ENCODE measurements around the gene RUNX2. TPM values are rescaled to one million over a fixed set of nuclear protein-coding genes. Genes with fewer than 3 reads are reported as not detected.

RUNX2 gene
- total and polyA plus RNA-seq, 10 of the 15 experiments (the other 5 are each of a cell fraction or from before 2014, with no cell fraction given), result 0.01 to 0.77 (median 0.15) TPM; not detected in 3

DNA sequence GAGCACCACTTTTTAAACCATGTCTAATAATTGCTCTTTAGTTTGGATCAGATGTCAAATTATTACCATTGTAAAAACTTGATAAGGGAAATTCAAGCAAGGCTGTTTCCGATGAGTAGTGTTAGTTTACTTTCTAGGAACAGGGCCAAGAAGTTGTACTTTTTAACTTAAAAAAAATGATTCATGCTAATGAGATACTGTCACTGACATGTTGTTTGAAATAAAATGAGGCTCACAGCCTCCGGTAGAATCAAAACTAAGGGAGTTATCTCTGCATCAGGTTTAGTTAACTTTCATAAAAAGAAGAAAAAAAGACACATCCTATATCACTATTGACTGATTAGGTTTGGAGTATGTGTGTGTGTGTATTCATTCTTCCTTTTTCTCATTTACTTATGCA lies 104.8 kb downstream of the RUNX2 start:
- H4K20me1 ChIP-seq (ENCODE audit: control insufficient read depth, insufficient read depth), result no peaks in the 10 kb centered on the region
- FAIRE-seq (no peak), ATAC-seq (no peak), DNase-seq (ENCODE audit: low read depth, low spot score) (no peak)
- no peaks in the 10 kb centered on the region for H3K79me2 ChIP-seq (ENCODE audit: control insufficient read depth, insufficient read depth, low read length)
- H3K27me3 ChIP-seq (replicated peaks in 1 of 2; ENCODE audit: control insufficient read depth in 2 of 2, insufficient read depth in 2 of 2, low read length in 1 of 2), result peaks cover 0 to 5% of the 10 kb centered on the region in 2 experiments; a peak in 2 of 4 replicates
- ChIA-PET RAD21 (ENCODE audit: unreplicated experiment) (no interaction called here), SMC1A (ENCODE audit: uncharacterized antibody, unreplicated experiment) (no interaction called here), CTCF (no interaction called here), POLR2A (no interaction called here)
- H3K4me3 ChIP-seq, result no peak overlapping the region
- TF ChIP-seq SREBF2 (IDR thresholded peaks at IDR 0.05; ENCODE audit: low read length), result no peak
- no peak for TF ChIP-seq TCF7 (IDR thresholded peaks at IDR 0.05; ENCODE audit: borderline replicate concordance)
- no peak for TF ChIP-seq MTA2 (IDR thresholded peaks at IDR 0.05; ENCODE audit: low read depth)
- no peak for TF ChIP-seq NR2C1 (IDR thresholded peaks at IDR 0.05)
- TF ChIP-seq RCOR1 (conservative IDR thresholded peaks at IDR 0.05; ENCODE audit: low read depth, low read length), result no peak
- no peak for TF ChIP-seq IKZF1 (conservative IDR thresholded peaks at IDR 0.05)
- TF ChIP-seq SMC3 (IDR thresholded peaks at IDR 0.05; ENCODE audit: borderline replicate concordance, low read length), result no peak
- no peak for TF ChIP-seq KDM1A (IDR thresholded peaks at IDR 0.05; ENCODE audit: borderline replicate concordance)
- TF ChIP-seq ASH2L (IDR thresholded peaks at IDR 0.05; ENCODE audit: borderline replicate concordance, low read depth), result no peak
- TF ChIP-seq MYB (IDR thresholded peaks at IDR 0.05; ENCODE audit: borderline replicate concordance, low read depth, low read length), result no peak
- TF ChIP-seq BACH1 (IDR thresholded peaks at IDR 0.05; ENCODE audit: borderline replicate concordance), result no peak
- TF ChIP-seq TCF12 (IDR thresholded peaks at IDR 0.05; ENCODE audit: low read depth, low read length), result no peak
- TF ChIP-seq TBL1XR1 (IDR thresholded peaks at IDR 0.05; ENCODE audit: low read depth, low read length), result no peak
- no peak for TF ChIP-seq PAX5 (IDR thresholded peaks at IDR 0.05; ENCODE audit: borderline replicate concordance, low read depth, low read length)
- no TSS peak for BruUV-seq (replicated peaks)
- WGBS (ENCODE audit: insufficient coverage, insufficient replicate concordance, low lambda C conversion rate, missing lambda C conversion rate), result 77% methylated on average over 2 of the region's 2 CpGs
- H3K27ac ChIP-seq (ENCODE audit: control insufficient read depth, insufficient read depth), result no peak overlapping the region
- no peaks in the 10 kb centered on the region for H3K36me3 ChIP-seq (ENCODE audit: control insufficient read depth in 2 of 2, insufficient read depth in 2 of 2, low read length in 1 of 2)
- H3K9me3 ChIP-seq (replicated peaks; ENCODE audit: control insufficient read depth, insufficient read depth, low read length), result no peaks in the 10 kb centered on the region
- in situ Hi-C loops (cut with MboI), result no loop called here
- H2AFZ ChIP-seq (ENCODE audit: control insufficient read depth, low read depth, low read length), result no peak overlapping the region
- no peak overlapping the region for H3K9ac ChIP-seq (ENCODE audit: control insufficient read depth, insufficient read depth, low read length)
- intact Hi-C loops (cut with micrococcal nuclease; ENCODE audit: unreplicated experiment), result no loop called here
- no peaks in the 10 kb centered on the region for H3K4me1 ChIP-seq (ENCODE audit: control insufficient read depth, insufficient read depth, low read length)
- no peak overlapping the region for H3K4me2 ChIP-seq (ENCODE audit: control insufficient read depth, insufficient read depth)
